Middle frontal gyrus (tissue), 1 donor: ENCODE measurements around the gene ABHD15.
A peak's percentile ranks its signal among the peaks of the same experiment; 100 is the strongest.

Experiments
- DNase-seq: peaks from one replicate; pipeline ENCODE4 v3.0.0-alpha.2; 2015; ENCODE audit warnings: low spot score; ENCODE audit errors: extremely low spot score

The ABHD15 gene

GRCh38 chr17:29566473-29567303 is at the start of gene ABHD15:
ABHD15 (minus strand) TSS chr17:29567037; CDS start chr17:29566966, 71 bp downstream.
- no peak for DNase-seq

GRCh38 chr17:29615492-29616299 is 48.9 kb upstream of the ABHD15 start:
- peak; percentile 92 for DNase-seq

- no peak for DNase-seq
These were observed 48.2 kb upstream of the ABHD15 start for GRCh38 chr17:29615048-29615385.

- no peak for DNase-seq
These were observed 47.7 kb upstream of the ABHD15 start for GRCh38 chr17:29614349-29615047.

- no peak for DNase-seq
These were observed 47.0 kb upstream of the ABHD15 start for GRCh38 chr17:29613856-29614255.

GRCh38 chr17:29613352-29613837 is 46.6 kb upstream of the ABHD15 start:
- DNase-seq = peak; percentile 85

GRCh38 chr17:29612404-29613280 is 45.8 kb upstream of the ABHD15 start:
- no peak for DNase-seq

GRCh38 chr17:29612094-29612403 is 45.2 kb upstream of the ABHD15 start:
- no peak for DNase-seq

- no peak for DNase-seq
These were observed 44.7 kb upstream of the ABHD15 start for GRCh38 chr17:29611351-29612093.

- no peak for DNase-seq
These were observed 43.6 kb upstream of the ABHD15 start for GRCh38 chr17:29610395-29610794.

- DNase-seq = no peak
These were observed 42.1 kb upstream of the ABHD15 start for GRCh38 chr17:29608986-29609385.

GRCh38 chr17:29607557-29608195 is 40.8 kb upstream of the ABHD15 start:
- no peak for DNase-seq

GRCh38 chr17:29603109-29603674 is 36.4 kb upstream of the ABHD15 start:
- DNase-seq = no peak

- DNase-seq = no peak
These were observed 30.7 kb upstream of the ABHD15 start for GRCh38 chr17:29597361-29598172.

- DNase-seq = no peak
These were observed 30.0 kb upstream of the ABHD15 start for GRCh38 chr17:29596811-29597210.

- no peak for DNase-seq
These were observed 29.3 kb upstream of the ABHD15 start for GRCh38 chr17:29595943-29596774.

GRCh38 chr17:29595107-29595942 is 28.5 kb upstream of the ABHD15 start:
- DNase-seq = no peak
